SJCRH30 (cell line): ENCODE results near the gene ARHGEF37. TPM values are rescaled to one million over a fixed set of nuclear protein-coding genes. Genes with fewer than 3 reads are reported as not detected.

Experiments used
- DNase-seq, 2 experiments: peaks; one replicate each; pipeline ENCODE4 v3.0.0-alpha.2; 2015 to 2020
- H3K27ac ChIP-seq: fragments of 250-450 bp; sonication (Bioruptor Pico); 2 replicates; pipeline ENCODE4 v1.5.1; 2020; ENCODE audit warnings: mild to moderate bottlenecking, moderate library complexity
- H3K27me3 ChIP-seq: fragments of 250-450 bp; sonication (Bioruptor Pico); 2 replicates; pipeline ENCODE4 v1.5.1; 2020; ENCODE audit warnings: mild to moderate bottlenecking, moderate library complexity
- H3K36me3 ChIP-seq: fragments of 250-450 bp; sonication (Bioruptor Pico); 2 replicates; pipeline ENCODE4 v1.5.1; 2020; ENCODE audit warnings: mild to moderate bottlenecking, moderate library complexity
- H3K4me1 ChIP-seq: fragments of 250-450 bp; sonication (Bioruptor Pico); 2 replicates; pipeline ENCODE4 v1.5.1; 2020; ENCODE audit warnings: mild to moderate bottlenecking, moderate library complexity
- H3K4me3 ChIP-seq: fragments of 250-450 bp; sonication (Bioruptor Pico); 2 replicates; pipeline ENCODE4 v1.5.1; 2020; ENCODE audit warnings: mild to moderate bottlenecking, moderate library complexity
- H3K9me3 ChIP-seq: fragments of 250-450 bp; sonication (Bioruptor Pico); replicated peaks from 2 replicates; pipeline ENCODE4 v1.5.1; 2020; ENCODE audit warnings: mild to moderate bottlenecking, moderate library complexity
- total RNA-seq: library from RNA; depleted of rRNA; stranded (reverse); fragments of >200 nt; shearing (Covaris generic); gene quantifications from 2 replicates; pipeline ENCODE4 v1.2.3, GENCODE V29; 2014

The ARHGEF37 gene
- total RNA-seq, 1 experiment from 2014 or later, result 0.38 TPM

GRCh38 chr5:149618581-149619248 lies 37.4 kb downstream of the ARHGEF37 start:
- DNase-seq, result peak; percentile 72 to 86
- H3K4me3 ChIP-seq, result no peak overlapping the region

DNA sequence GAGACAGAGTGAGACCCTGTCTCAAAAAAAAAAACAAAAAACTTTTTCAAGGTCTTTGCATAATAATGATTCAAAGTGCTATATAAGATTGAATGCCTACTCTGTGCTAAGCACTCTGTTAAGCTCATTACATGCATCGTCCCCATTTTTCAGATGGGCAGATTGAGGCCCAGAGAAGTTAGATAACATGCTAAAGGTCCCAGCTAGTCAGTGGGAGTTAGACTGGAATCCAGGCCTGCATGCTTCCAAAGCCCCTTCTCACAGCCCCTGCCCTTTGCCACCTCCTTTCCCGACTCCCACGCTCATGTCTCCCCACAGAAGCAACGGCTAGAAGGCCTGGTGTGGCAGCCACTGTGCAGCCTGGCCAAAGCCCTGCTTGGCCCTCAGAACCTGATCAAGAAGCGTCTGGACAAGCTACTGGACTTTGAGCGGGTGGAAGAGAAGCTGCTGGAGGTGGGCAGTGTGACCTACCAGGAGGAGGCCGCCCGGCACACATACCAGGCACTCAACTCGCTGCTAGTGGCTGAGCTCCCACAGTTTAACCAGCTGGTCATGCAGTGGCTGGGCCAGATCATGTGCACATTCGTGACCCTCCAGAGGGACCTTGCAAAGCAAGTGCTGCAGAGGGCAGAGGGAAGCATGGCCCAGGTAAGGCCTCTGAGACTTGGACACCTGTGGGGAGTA lies 40.3 kb downstream of the ARHGEF37 start:
- Histone ChIP-seq H3K9me3 (no peaks in the 10 kb centered on the region), H3K27ac (no peak overlapping the region), H3K36me3 (no peaks in the 10 kb centered on the region), H3K27me3 (no peaks in the 10 kb centered on the region), H3K4me3 (no peak overlapping the region), H3K4me1 (peaks cover 19% of the 10 kb centered on the region)
- no peak for DNase-seq

More at GRCh38 chr5:149618581-149619248, 37.4 kb downstream of the ARHGEF37 start:
- Histone ChIP-seq H3K4me1 (peaks cover 19% of the 10 kb centered on the region), H3K27ac (no peak overlapping the region), H3K9me3 (no peaks in the 10 kb centered on the region), H3K36me3 (no peaks in the 10 kb centered on the region), H3K27me3 (no peaks in the 10 kb centered on the region)

DNA sequence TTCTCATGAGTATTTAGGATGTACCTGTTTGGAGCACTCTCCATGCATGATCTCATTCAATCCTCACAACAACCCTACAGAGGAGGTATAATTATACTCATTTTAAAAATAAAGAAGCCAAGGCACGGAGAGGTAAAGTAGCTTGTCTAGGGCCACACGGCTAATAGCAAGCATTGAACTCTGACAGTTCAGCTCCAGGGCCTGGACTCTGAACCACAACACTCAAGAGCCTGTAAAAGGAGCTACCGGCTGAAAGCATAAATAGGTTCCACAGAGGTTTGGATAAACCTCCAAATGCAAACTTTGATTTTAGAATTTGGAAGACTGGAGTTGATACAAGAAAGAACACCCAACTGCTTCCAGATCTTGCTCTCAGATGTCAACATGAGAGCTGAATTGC lies 41.2 kb downstream of the ARHGEF37 start:
- Histone ChIP-seq H3K27ac (no peak overlapping the region), H3K4me3 (no peak overlapping the region), H3K4me1 (peaks cover 19% of the 10 kb centered on the region), H3K9me3 (no peaks in the 10 kb centered on the region), H3K27me3 (no peaks in the 10 kb centered on the region), H3K36me3 (no peaks in the 10 kb centered on the region)
- no peak for DNase-seq

GRCh38 chr5:149623473-149623872 lies 42.2 kb downstream of the ARHGEF37 start:
- Histone ChIP-seq H3K36me3 (no peaks in the 10 kb centered on the region), H3K4me3 (no peak overlapping the region), H3K27ac (no peak overlapping the region), H3K4me1 (peaks cover 12% of the 10 kb centered on the region), H3K9me3 (no peaks in the 10 kb centered on the region), H3K27me3 (no peaks in the 10 kb centered on the region)
- peak in 1 of 2 experiments; percentile 37 for DNase-seq

DNA sequence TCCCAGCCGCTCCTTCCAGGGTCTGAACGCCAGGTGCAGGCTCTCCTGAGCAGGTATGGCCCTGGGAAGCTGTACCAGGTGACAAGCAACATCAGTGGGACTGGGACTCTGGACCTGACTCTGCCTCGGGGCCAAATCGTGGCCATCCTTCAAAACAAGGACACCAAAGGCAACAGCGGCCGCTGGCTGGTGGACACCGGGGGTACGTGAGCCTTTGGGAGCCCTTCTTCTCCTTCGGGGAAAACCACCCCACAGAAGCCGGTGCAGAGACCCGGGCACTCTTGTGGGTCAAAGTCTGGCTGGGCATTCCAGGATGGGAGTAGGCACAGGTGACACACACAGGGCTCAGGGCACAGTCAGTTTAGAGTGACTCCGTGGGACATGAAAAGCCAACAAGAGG lies 45.8 kb downstream of the ARHGEF37 start:
- Histone ChIP-seq H3K27me3 (no peaks in the 10 kb centered on the region), H3K4me1 (peaks cover 12% of the 10 kb centered on the region; the same call in 1 of the 2 replicates), H3K36me3 (no peaks in the 10 kb centered on the region), H3K27ac (no peak overlapping the region), H3K9me3 (no peaks in the 10 kb centered on the region), H3K4me3 (no peak overlapping the region)
- DNase-seq, result no peak

DNA sequence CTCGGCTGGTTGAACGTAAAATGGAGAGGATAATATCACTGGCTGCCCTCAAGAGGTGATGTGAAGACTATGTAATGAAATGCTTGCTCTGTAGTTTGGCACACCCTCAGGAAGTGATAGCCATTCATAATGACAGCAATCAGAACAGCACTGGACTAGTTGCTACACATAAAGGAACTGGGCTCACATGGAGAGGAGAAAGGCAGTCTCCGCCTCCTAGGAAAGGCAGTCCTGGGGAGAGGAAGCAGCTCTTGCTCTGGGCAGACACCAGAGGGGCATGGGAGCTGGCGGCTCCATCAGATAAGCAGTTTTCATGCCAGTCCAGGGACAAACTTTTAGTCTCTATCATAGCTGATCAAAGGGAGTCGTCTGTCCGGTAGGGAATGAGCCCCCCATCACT lies 46.9 kb downstream of the ARHGEF37 start:
- Histone ChIP-seq H3K4me3 (no peak overlapping the region), H3K4me1 (peaks cover 18% of the 10 kb centered on the region; the same call in 1 of the 2 replicates), H3K36me3 (no peaks in the 10 kb centered on the region), H3K9me3 (no peaks in the 10 kb centered on the region), H3K27me3 (no peaks in the 10 kb centered on the region), H3K27ac (no peak overlapping the region)
- no peak for DNase-seq

GRCh38 chr5:149628846-149629388 lies 47.6 kb downstream of the ARHGEF37 start:
- no peak for DNase-seq
- Histone ChIP-seq H3K4me3 (no peak overlapping the region), H3K27ac (no peak overlapping the region), H3K4me1 (peaks cover 14% of the 10 kb centered on the region; the same call in 1 of the 2 replicates), H3K27me3 (no peaks in the 10 kb centered on the region), H3K36me3 (no peaks in the 10 kb centered on the region), H3K9me3 (no peaks in the 10 kb centered on the region)

DNA sequence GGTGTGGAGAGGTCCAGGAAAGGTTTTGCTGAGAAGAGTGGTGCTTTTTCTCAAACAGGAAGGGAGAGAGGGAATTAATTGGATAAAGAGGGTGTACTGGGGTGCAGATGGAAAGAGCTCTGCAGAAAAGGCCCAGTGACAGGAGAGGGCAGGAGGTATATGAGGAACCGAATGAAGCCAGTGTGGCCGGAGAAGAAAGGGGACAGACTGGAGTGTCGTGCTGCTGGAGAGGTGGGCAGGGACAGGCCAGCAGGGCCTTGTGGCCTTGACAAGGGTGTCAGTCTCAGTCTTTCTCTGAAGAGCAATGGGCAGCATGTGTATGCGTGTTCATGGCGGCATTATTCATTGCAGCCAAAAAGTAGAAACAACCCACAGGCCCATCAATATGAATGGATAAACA lies 48.1 kb downstream of the ARHGEF37 start:
- no peaks in the 10 kb centered on the region for H3K9me3 ChIP-seq
- DNase-seq, result no peak
- peaks cover 14% of the 10 kb centered on the region; the same call in 1 of the 2 replicates for H3K4me1 ChIP-seq
- H3K36me3 ChIP-seq, result no peaks in the 10 kb centered on the region
- 0 out of 2 replicates have a peak, but pooled peaks cover 2% of the 10 kb centered on the region for H3K27me3 ChIP-seq
- H3K4me3 ChIP-seq, result no peak overlapping the region
- no peak overlapping the region for H3K27ac ChIP-seq

GRCh38 chr5:149630337-149630736 lies 49.0 kb downstream of the ARHGEF37 start:
- H3K27me3 ChIP-seq, result 0 out of 2 replicates have a peak, but pooled peaks cover 2% of the 10 kb centered on the region
- H3K9me3 ChIP-seq, result no peaks in the 10 kb centered on the region
- no peak overlapping the region for H3K27ac ChIP-seq
- no peak for DNase-seq
- H3K4me3 ChIP-seq, result no peak overlapping the region
- H3K36me3 ChIP-seq, result no peaks in the 10 kb centered on the region
- H3K4me1 ChIP-seq, result peaks cover 14% of the 10 kb centered on the region; the same call in 1 of the 2 replicates

GRCh38 chr5:149631506-149631905 lies 50.2 kb downstream of the ARHGEF37 start:
- Histone ChIP-seq H3K9me3 (no peaks in the 10 kb centered on the region), H3K4me3 (no peak overlapping the region), H3K27ac (no peak overlapping the region), H3K36me3 (no peaks in the 10 kb centered on the region), H3K27me3 (0 out of 2 replicates have a peak, but pooled peaks cover 2% of the 10 kb centered on the region), H3K4me1 (peaks cover 14% of the 10 kb centered on the region; the same call in 1 of the 2 replicates)
- no peak for DNase-seq

DNA sequence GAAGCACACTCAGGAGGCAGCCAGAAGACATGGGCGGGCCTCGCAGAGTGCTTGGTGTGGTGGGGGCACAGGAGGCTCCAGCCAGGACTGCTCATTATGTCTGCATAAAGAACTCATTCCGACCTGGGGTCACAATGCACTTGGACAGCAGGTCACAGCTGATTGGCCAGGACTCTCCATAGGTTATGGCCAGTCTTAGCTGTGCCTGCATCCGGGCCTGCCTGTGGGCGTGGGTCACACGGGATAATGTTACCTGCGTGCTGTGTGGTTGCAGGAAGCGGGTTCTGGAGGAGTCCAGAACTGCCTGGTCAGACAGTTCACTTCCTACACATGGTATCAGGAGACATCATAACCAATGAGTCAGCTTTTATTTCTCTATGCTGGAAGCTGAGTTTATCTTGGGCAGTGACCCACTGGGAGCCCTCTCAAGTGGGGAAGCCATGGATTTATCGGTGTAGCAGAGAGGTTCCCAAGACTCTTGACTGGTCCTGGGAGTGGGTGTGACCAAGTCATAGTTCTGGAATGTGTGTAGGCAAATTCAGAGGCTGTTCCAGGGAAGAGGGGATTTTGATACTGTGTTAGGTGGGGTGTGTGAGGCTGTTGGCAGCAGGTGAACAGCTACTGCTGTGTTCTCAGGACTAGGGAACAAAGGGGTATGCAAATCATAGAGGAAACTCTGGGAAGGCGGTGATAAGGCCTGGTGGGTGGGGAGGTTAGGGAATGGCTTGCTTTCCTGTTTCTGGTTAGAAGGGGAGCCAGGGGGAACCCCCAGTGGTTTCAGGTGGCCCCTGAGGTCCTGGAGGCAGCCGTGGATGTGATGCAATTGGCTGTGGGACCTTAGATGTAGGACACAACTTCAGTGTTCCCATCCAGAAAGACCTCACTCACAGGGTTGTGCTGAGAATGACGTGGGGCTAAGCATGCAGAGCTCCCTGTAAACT lies 51.3 kb downstream of the ARHGEF37 start:
- no peak for DNase-seq
- Histone ChIP-seq H3K4me1 (peaks cover 14% of the 10 kb centered on the region; the same call in 1 of the 2 replicates), H3K36me3 (no peaks in the 10 kb centered on the region), H3K9me3 (no peaks in the 10 kb centered on the region), H3K27me3 (0 out of 2 replicates have a peak, but pooled peaks cover 2% of the 10 kb centered on the region), H3K4me3 (no peak overlapping the region), H3K27ac (no peak overlapping the region)

GRCh38 chr5:149633476-149634350 lies 52.4 kb downstream of the ARHGEF37 start:
- Histone ChIP-seq H3K36me3 (no peaks in the 10 kb centered on the region), H3K27me3 (0 out of 2 replicates have a peak, but pooled peaks cover 2% of the 10 kb centered on the region), H3K9me3 (no peaks in the 10 kb centered on the region), H3K4me1 (peaks cover 14% of the 10 kb centered on the region; the same call in 1 of the 2 replicates), H3K27ac (no peak overlapping the region), H3K4me3 (no peak overlapping the region)
- no peak for DNase-seq

DNA sequence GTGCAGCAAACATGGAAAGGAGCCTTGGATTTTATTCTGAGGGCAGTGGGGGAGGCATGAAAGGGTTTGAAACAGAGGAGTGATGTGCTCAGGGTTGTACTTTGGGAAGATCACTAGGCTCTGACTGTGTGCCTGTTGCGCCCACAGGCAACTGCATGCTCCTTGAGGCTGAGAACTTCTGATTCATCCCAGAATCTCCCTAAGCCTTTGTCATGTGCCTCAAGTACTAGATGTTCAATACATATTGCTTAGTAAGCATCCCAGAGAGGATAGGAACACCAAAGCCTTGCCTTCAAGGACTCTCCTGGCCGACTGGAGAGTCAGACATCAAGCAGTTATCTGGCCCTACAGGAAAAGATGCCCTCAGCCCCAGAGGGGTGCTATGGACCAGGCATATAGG lies 54.1 kb downstream of the ARHGEF37 start:
- Histone ChIP-seq H3K4me1 (peaks cover 11% of the 10 kb centered on the region; the same call in 1 of the 2 replicates), H3K36me3 (no peaks in the 10 kb centered on the region), H3K9me3 (no peaks in the 10 kb centered on the region)

More for the DNA sequence above, 54.1 kb downstream of the ARHGEF37 start:
- Histone ChIP-seq H3K27ac (no peak overlapping the region), H3K4me3 (no peak overlapping the region), H3K27me3 (0 out of 2 replicates have a peak, but pooled peaks cover 2% of the 10 kb centered on the region)
- no peak for DNase-seq
